Measurements from ENCODE around the gene FBXL16.

Gene FBXL16

GRCh38 chr16:674968-675883, 30.4 kb downstream of the FBXL16 start, which contains the start of gene RHBDL1 (continued):
- no peak for TF ChIP-seq ZNF366 (tag by site-specific recombination; conservative IDR thresholded peaks at IDR 0.05)
- TF ChIP-seq OSR2 (tag by site-specific recombination; IDR thresholded peaks at IDR 0.05) = peak; percentile 41; the same call in 1 of the 2 replicates
- TF ChIP-seq ZFP69B (tag by site-specific recombination; IDR thresholded peaks at IDR 0.05) = no peak
- no peak for TF ChIP-seq ZNF311 (tag by site-specific recombination; IDR thresholded peaks at IDR 0.05; ENCODE audit: borderline replicate concordance)
- TF ChIP-seq RBAK (tag by site-specific recombination; IDR thresholded peaks at IDR 0.05) = no peak
- TF ChIP-seq ZNF202 (tag by site-specific recombination; IDR thresholded peaks at IDR 0.05; ENCODE audit: borderline replicate concordance) = no peak
- no peak for TF ChIP-seq ZNF23 (tag by site-specific recombination; IDR thresholded peaks at IDR 0.05; ENCODE audit: borderline replicate concordance)
- TF ChIP-seq ZNF670 (tag by site-specific recombination; IDR thresholded peaks at IDR 0.05; ENCODE audit: low read depth) = no peak
- TF ChIP-seq KLF10 (tag by site-specific recombination; IDR thresholded peaks at IDR 0.05) = peak; percentile 63
- no peak for TF ChIP-seq ZNF701 (tag by site-specific recombination; IDR thresholded peaks at IDR 0.05)
- no peak for TF ChIP-seq ZNF394 (tag by site-specific recombination; IDR thresholded peaks at IDR 0.05; ENCODE audit: borderline replicate concordance)
- no peak for TF ChIP-seq ZNF521 (tag by site-specific recombination; IDR thresholded peaks at IDR 0.05)
- no peak for TF ChIP-seq PRDM6 (tag by site-specific recombination; IDR thresholded peaks at IDR 0.05)
- no peak for TF ChIP-seq ZNF138 (tag by site-specific recombination; IDR thresholded peaks at IDR 0.05; ENCODE audit: borderline replicate concordance)
- TF ChIP-seq ZFHX2 (tag by site-specific recombination; conservative IDR thresholded peaks at IDR 0.05) = no peak
- TF ChIP-seq ZSCAN18 (tag by site-specific recombination; IDR thresholded peaks at IDR 0.05) = no peak
- no peak for TF ChIP-seq SETDB1 (IDR thresholded peaks at IDR 0.05; ENCODE audit: insufficient read length, low read length)
- no peak for TF ChIP-seq ZNF518A (tag by site-specific recombination; conservative IDR thresholded peaks at IDR 0.05; ENCODE audit: low read depth)
- no peak for TF ChIP-seq ZNF175 (tag by site-specific recombination; IDR thresholded peaks at IDR 0.05)
- TF ChIP-seq, protein P1, sequence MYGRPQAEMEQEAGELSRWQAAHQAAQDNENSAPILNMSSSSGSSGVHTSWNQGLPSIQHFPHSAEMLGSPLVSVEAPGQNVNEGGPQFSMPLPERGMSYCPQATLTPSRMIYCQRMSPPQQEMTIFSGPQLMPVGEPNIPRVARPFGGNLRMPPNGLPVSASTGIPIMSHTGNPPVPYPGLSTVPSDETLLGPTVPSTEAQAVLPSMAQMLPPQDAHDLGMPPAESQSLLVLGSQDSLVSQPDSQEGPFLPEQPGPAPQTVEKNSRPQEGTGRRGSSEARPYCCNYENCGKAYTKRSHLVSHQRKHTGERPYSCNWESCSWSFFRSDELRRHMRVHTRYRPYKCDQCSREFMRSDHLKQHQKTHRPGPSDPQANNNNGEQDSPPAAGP (tag by site-specific recombination; IDR thresholded peaks at IDR 0.05) = 0 out of 2 replicates have a peak, but pooled peaks have one; percentile 26
- TF ChIP-seq SCRT1 (tag by site-specific recombination; IDR thresholded peaks at IDR 0.05; ENCODE audit: borderline replicate concordance) = no peak
- TF ChIP-seq, protein P2, sequence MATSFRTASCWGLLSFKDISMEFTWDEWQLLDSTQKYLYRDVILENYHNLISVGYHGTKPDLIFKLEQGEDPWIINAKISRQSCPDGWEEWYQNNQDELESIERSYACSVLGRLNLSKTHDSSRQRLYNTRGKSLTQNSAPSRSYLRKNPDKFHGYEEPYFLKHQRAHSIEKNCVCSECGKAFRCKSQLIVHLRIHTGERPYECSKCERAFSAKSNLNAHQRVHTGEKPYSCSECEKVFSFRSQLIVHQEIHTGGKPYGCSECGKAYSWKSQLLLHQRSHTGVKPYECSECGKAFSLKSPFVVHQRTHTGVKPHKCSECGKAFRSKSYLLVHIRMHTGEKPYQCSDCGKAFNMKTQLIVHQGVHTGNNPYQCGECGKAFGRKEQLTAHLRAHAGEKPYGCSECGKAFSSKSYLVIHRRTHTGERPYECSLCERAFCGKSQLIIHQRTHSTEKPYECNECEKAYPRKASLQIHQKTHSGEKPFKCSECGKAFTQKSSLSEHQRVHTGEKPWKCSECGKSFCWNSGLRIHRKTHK (tag by site-specific recombination; IDR thresholded peaks at IDR 0.05) = no peak
- TF ChIP-seq PRDM10 (tag by site-specific recombination; IDR thresholded peaks at IDR 0.05) = no peak
- TF ChIP-seq ZNF24 (tag by site-specific recombination; IDR thresholded peaks at IDR 0.05) = no peak

Data from HEK293 (cell line).